A549 (cell line): ENCODE results near the gene CEMIP2. TPM values are rescaled to one million over a fixed set of nuclear protein-coding genes. Genes with fewer than 3 reads are reported as not detected.

ENCODE experiments used
- ATAC-seq, 2 experiments: fragments of 200-7000 bp in 1 of 2; fragments of >200 bp in 1 of 2; cut with Nextera tagmentation in 1 of 2; cut with Tn5 transposase in 1 of 2; 3 replicates each; pipeline versions ENCODE4 v1.8.0 to v1.9.1; 2018 to 2020; ENCODE audit warnings: mild to moderate bottlenecking in 1 of 2, moderate library complexity in 1 of 2
- CTCF ChIA-PET: fragments of 300-600 bp; sonication (Branson Sonifier 250); formaldehyde crosslinking; extraction: SDS; loops from one replicate; lab custom pipeline; 2021; ENCODE audit warnings: antibody characterized with exemption, inconsistent platforms; lab: Yijun Ruan, JAX
- POLR2A ChIA-PET: fragments of 350-600 bp; formaldehyde crosslinking; extraction: SDS; loops from one replicate; lab custom pipeline; 2021; ENCODE audit warnings: antibody characterized with exemption, inconsistent platforms; lab: Yijun Ruan, JAX
- DNase-seq, 2 experiments: peaks; one replicate each; pipeline versions ENCODE4 v3.0.0 to v3.0.0-alpha.2; 2011 to 2016; ENCODE audit warnings: low read depth in 1 of 2, low spot score in 1 of 2
- FAIRE-seq: peaks from 2 replicates; lab custom pipeline; 2011; peaks lifted over from hg19 to GRCh38; lab: Jason Lieb, UNC
- H3K27ac ChIP-seq, 2 experiments: fragments of >200 bp; sonication (Bioruptor Twin); formaldehyde crosslinking; 3 replicates each; pipeline ENCODE4 v1.5.1; 2016 to 2017
- H3K4me1 ChIP-seq: fragments of >200 bp; sonication (Bioruptor Twin); formaldehyde crosslinking; 3 replicates; pipeline ENCODE4 v1.6.1; 2016
- H3K4me2 ChIP-seq: fragments of >200 bp; sonication (Bioruptor Twin); formaldehyde crosslinking; 3 replicates; pipeline ENCODE4 v1.6.1; 2016
- H3K4me3 ChIP-seq: fragments of >200 bp; sonication (Bioruptor Twin); formaldehyde crosslinking; 3 replicates; pipeline ENCODE4 v1.5.1; 2016
- H3K9me3 ChIP-seq: fragments of >200 bp; sonication (Bioruptor Twin); formaldehyde crosslinking; 3 replicates; pipeline ENCODE4 v1.6.1; 2016
- CBX2 ChIP-seq: fragments of 200-600 bp; sonication (generic); IDR thresholded peaks from 2 replicates; pipeline ENCODE4 v1.6.1; 2016; ENCODE audit warnings: low read depth, mild to moderate bottlenecking, borderline replicate concordance
- CEBPB ChIP-seq, 2 experiments: fragments of >200 bp in 1 of 2; sonication (Bioruptor Twin) in 1 of 2; formaldehyde crosslinking in 1 of 2; IDR thresholded peaks; 2 replicates each; pipeline ENCODE4 v1.6.1; 2012 to 2016
- CHD2 ChIP-seq: fragments of 150-350 bp; IDR thresholded peaks from 2 replicates; pipeline ENCODE4 v1.6.1; 2014; ENCODE audit warnings: low read length; ENCODE audit not compliant: partially characterized antibody
- FOSB ChIP-seq: fragments of 250-450 bp; sonication (Bioruptor Pico); IDR thresholded peaks from 2 replicates; pipeline ENCODE4 v1.5.0; 2020; ENCODE audit warnings: mild to moderate bottlenecking, moderate library complexity
- FOSL2 ChIP-seq, 2 experiments: fragments of 450-650 bp in 1 of 2; fragments of >200 bp in 1 of 2; sonication (Bioruptor Twin) in 1 of 2; formaldehyde crosslinking; IDR thresholded peaks; 2 replicates each; pipeline versions ENCODE4 v1.5.0 to v1.6.1; 2016 to 2020; ENCODE audit warnings: mild to moderate bottlenecking in 1 of 2, moderate library complexity in 1 of 2
- FOXS1 ChIP-seq: fragments of 250-450 bp; sonication (Bioruptor Pico); IDR thresholded peaks from 2 replicates; pipeline ENCODE4 v1.5.0; 2020; ENCODE audit warnings: mild to moderate bottlenecking, moderate library complexity
- HDAC2 ChIP-seq: fragments of 200-600 bp; sonication (generic); IDR thresholded peaks from 2 replicates; pipeline ENCODE4 v1.6.1; 2016
- HEYL ChIP-seq: fragments of 250-450 bp; sonication (Bioruptor Pico); IDR thresholded peaks from 2 replicates; pipeline ENCODE4 v1.8.0; 2021; ENCODE audit warnings: mild to moderate bottlenecking, moderate library complexity
- HOXA7 ChIP-seq: fragments of 250-450 bp; sonication (Bioruptor Pico); IDR thresholded peaks from 2 replicates; pipeline ENCODE4 v1.5.0; 2020; ENCODE audit warnings: mild to moderate bottlenecking, moderate library complexity
- HOXB13 ChIP-seq: fragments of 250-450 bp; sonication (Bioruptor Pico); IDR thresholded peaks from 2 replicates; pipeline ENCODE4 v1.5.0; 2020; ENCODE audit warnings: low read depth, mild to moderate bottlenecking, moderate library complexity
- HOXB5 ChIP-seq: fragments of 250-450 bp; sonication (Bioruptor Pico); IDR thresholded peaks from 2 replicates; pipeline ENCODE4 v1.5.0; 2020; ENCODE audit warnings: mild to moderate bottlenecking, moderate library complexity
- KDM1A ChIP-seq: fragments of 200-600 bp; sonication (generic); IDR thresholded peaks from 2 replicates; pipeline ENCODE4 v1.6.1; 2016; ENCODE audit warnings: low read depth, mild to moderate bottlenecking
- KDM5A ChIP-seq: fragments of 200-600 bp; sonication (generic); IDR thresholded peaks from 2 replicates; pipeline ENCODE4 v1.6.1; 2016; ENCODE audit warnings: antibody characterized with exemption, mild to moderate bottlenecking
- MAFK ChIP-seq: fragments of 450-650 bp; IDR thresholded peaks from 2 replicates; pipeline ENCODE4 v1.6.1; 2014; ENCODE audit not compliant: partially characterized antibody
- RAD21 ChIP-seq, 2 experiments: fragments of >200 bp in 1 of 2; sonication (Bioruptor Twin) in 1 of 2; formaldehyde crosslinking in 1 of 2; IDR thresholded peaks in 1 of 2; conservative IDR thresholded peaks in 1 of 2; 2 replicates in 1 of 2; 3 replicates in 1 of 2; pipeline ENCODE4 v1.6.1; 2012 to 2018; ENCODE audit warnings: inconsistent platforms in 1 of 2
- RARB ChIP-seq: fragments of 250-450 bp; sonication (Bioruptor Pico); IDR thresholded peaks from 2 replicates; pipeline ENCODE4 v1.8.0; 2021; ENCODE audit warnings: mild to moderate bottlenecking, moderate library complexity
- RCOR1 ChIP-seq: fragments of 150-350 bp; IDR thresholded peaks from 2 replicates; pipeline ENCODE4 v1.6.1; 2014; ENCODE audit warnings: antibody characterized with exemption, low read length, low read depth
- RNF2 ChIP-seq: fragments of 200-600 bp; sonication (generic); IDR thresholded peaks from 2 replicates; pipeline ENCODE4 v1.6.1; 2016; ENCODE audit warnings: low read depth, mild to moderate bottlenecking, antibody characterized with exemption, moderate library complexity, borderline replicate concordance
- SMC3 ChIP-seq: fragments of >200 bp; sonication (Bioruptor Twin); formaldehyde crosslinking; IDR thresholded peaks from 3 replicates; pipeline ENCODE4 v1.6.1; 2018; ENCODE audit warnings: inconsistent platforms
- TFCP2L1 ChIP-seq: fragments of 250-450 bp; sonication (Bioruptor Pico); IDR thresholded peaks from 2 replicates; pipeline ENCODE4 v1.5.0; 2021; ENCODE audit warnings: mild to moderate bottlenecking
- TP53 ChIP-seq: fragments of 250-450 bp; sonication (Bioruptor Pico); IDR thresholded peaks from 2 replicates; pipeline ENCODE4 v1.5.0; 2021; ENCODE audit warnings: mild to moderate bottlenecking, moderate library complexity
- ZFP36 ChIP-seq: fragments of 450-650 bp; IDR thresholded peaks from 2 replicates; pipeline ENCODE4 v1.6.1; 2014; ENCODE audit warnings: borderline replicate concordance; ENCODE audit not compliant: partially characterized antibody
- WGBS: methylation state at CpG from one replicate; pipeline ENCODE4 v1.1.6; 2017; ENCODE audit errors: missing lambda C conversion rate; 5-methylcytosine and 5-hydroxymethylcytosine counted together
- polyA plus RNA-seq, 4 experiments: library from polyadenylated mRNA; depleted of rRNA in 3 of 4; stranded (reverse); fragments of >200 nt; fragmentation: RNase III in 1 of 4; extraction: RNeasy Plus Mini Kit Qiagen cat#74134 plus additional on column Dnase treatment in 1 of 4; gene quantifications; 2 replicates in 3 of 4; 3 replicates in 1 of 4; pipeline ENCODE4 v1.2.3, GENCODE V29; 2011 to 2017
- TF ChIP-seq, protein P1 (sequence below): fragments of 250-450 bp; sonication (Bioruptor Pico); IDR thresholded peaks from 2 replicates; pipeline ENCODE4 v1.5.0; 2020; ENCODE audit warnings: low read depth, mild to moderate bottlenecking, moderate library complexity
- TF ChIP-seq, protein P2 (sequence below): IDR thresholded peaks from 2 replicates; pipeline ENCODE4 v1.6.1; 2012; ENCODE audit warnings: low read depth, borderline replicate concordance
- TF ChIP-seq, protein P3 (sequence below): fragments of 450-650 bp; IDR thresholded peaks from 2 replicates; pipeline ENCODE4 v1.6.1; 2014; ENCODE audit warnings: antibody characterized with exemption
- TF ChIP-seq, protein P4 (sequence below): fragments of >200 bp; sonication (Bioruptor Twin); formaldehyde crosslinking; IDR thresholded peaks from 3 replicates; pipeline ENCODE4 v1.6.1; 2016
- TF ChIP-seq, protein P5 (sequence below): fragments of 250-450 bp; sonication (Bioruptor Pico); IDR thresholded peaks from 2 replicates; pipeline ENCODE4 v1.5.0; 2021; ENCODE audit warnings: mild to moderate bottlenecking, moderate library complexity, borderline replicate concordance
- TF ChIP-seq, protein P6 (sequence below): fragments of 150-350 bp; IDR thresholded peaks from 2 replicates; pipeline ENCODE4 v1.6.1; 2014; ENCODE audit warnings: low read depth, mild to moderate bottlenecking, low read length

The CEMIP2 gene
- polyA plus RNA-seq, 2 of the 4 experiments (the other 2 are of a cell fraction): 146 to 161 TPM

DNA sequence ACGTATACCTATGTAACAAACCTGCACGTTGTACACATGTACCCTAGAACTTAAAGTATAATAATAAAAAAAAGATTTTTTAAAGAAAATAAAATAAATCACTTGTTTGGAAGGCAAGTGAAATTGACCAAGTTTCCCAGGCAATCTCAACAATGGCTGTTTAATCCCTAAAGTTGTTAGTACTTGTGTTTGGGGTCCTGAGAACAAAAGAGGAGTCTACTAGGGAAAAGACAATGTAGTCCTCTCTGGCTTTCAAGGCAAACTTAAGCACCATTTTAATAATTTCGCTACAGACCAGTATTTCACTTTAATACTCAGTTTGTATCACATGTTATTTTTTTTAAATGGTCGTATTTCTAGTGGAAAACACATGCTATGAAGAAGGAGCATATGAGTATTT, 14.2 kb downstream of the CEMIP2 start:
- Histone ChIP-seq H3K27ac (0 out of 6 replicates have a peak overlapping the region, but pooled peaks of 1 of the 2 experiments have one; percentile 0), H3K4me1 (peaks cover 93% of the 10 kb centered on the region), H3K4me3 (no peak overlapping the region), H3K9me3 (no peaks in the 10 kb centered on the region), H3K4me2 (no peak overlapping the region; the same call in 1 of the 3 replicates)
- ChIA-PET POLR2A (no interaction called here), CTCF (no interaction called here)
- no peak for FAIRE-seq
- no peak for DNase-seq
- TF ChIP-seq TFCP2L1 (no peak), FOSL2 (IDR thresholded peaks at IDR 0.05) (no peak), FOSL2 (CRISPR knock-in tag; IDR thresholded peaks at IDR 0.05) (no peak), CHD2 (no peak), HOXB13 (no peak), SMC3 (no peak), HOXB5 (no peak), RNF2 (no peak), RCOR1 (no peak), TP53 (no peak), FOXS1 (CRISPR knock-in tag) (no peak), CEBPB (IDR thresholded peaks at IDR 0.05) (no peak), FOSB (CRISPR knock-in tag) (no peak), KDM5A (no peak), RAD21 (conservative IDR thresholded peaks at IDR 0.05 in 1 of 2, IDR thresholded peaks at IDR 0.05 in 1 of 2) (no peak), HDAC2 (no peak), KDM1A (no peak)
- TF ChIP-seq, protein P1, sequence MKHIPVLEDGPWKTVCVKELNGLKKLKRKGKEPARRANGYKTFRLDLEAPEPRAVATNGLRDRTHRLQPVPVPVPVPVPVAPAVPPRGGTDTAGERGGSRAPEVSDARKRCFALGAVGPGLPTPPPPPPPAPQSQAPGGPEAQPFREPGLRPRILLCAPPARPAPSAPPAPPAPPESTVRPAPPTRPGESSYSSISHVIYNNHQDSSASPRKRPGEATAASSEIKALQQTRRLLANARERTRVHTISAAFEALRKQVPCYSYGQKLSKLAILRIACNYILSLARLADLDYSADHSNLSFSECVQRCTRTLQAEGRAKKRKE: no peak
- TF ChIP-seq, protein P2, sequence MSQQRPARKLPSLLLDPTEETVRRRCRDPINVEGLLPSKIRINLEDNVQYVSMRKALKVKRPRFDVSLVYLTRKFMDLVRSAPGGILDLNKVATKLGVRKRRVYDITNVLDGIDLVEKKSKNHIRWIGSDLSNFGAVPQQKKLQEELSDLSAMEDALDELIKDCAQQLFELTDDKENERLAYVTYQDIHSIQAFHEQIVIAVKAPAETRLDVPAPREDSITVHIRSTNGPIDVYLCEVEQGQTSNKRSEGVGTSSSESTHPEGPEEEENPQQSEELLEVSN: no peak
- TF ChIP-seq, protein P3, sequence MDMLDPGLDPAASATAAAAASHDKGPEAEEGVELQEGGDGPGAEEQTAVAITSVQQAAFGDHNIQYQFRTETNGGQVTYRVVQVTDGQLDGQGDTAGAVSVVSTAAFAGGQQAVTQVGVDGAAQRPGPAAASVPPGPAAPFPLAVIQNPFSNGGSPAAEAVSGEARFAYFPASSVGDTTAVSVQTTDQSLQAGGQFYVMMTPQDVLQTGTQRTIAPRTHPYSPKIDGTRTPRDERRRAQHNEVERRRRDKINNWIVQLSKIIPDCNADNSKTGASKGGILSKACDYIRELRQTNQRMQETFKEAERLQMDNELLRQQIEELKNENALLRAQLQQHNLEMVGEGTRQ: no peak
- 84% methylated on average over 4 of the region's 4 CpGs for WGBS
- ATAC-seq: no peak

DNA sequence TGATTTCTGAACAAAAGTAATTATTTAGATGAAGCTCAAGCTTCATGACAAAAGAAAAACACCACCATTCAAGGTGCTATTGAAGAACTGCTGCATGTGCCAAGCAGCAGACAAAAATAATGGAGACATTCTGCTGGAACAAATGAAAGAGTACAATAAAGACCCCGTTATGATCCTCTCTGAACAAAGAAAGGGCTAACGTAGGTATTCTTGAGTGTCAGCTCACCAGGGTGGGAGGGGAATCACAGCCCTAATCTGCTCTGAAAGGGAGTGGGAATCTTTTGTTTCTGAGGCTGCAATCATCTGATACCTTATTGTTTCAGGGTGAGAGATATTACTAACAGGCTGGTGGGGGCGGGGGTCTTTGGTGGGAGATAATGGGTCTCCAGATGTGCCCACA, 15.4 kb downstream of the CEMIP2 start:
- ChIA-PET CTCF (interaction anchor here (3.5 kb wide), 1 partner anchor 9 kb away, joined by 10 read pairs; no protein-coding TSS in a partner anchor), POLR2A (no interaction called here)
- TF ChIP-seq HEYL (CRISPR knock-in tag) (no peak), CBX2 (no peak), MAFK (no peak), RARB (CRISPR knock-in tag) (no peak), HOXA7 (CRISPR knock-in tag) (no peak), ZFP36 (no peak)
- TF ChIP-seq, protein P4, sequence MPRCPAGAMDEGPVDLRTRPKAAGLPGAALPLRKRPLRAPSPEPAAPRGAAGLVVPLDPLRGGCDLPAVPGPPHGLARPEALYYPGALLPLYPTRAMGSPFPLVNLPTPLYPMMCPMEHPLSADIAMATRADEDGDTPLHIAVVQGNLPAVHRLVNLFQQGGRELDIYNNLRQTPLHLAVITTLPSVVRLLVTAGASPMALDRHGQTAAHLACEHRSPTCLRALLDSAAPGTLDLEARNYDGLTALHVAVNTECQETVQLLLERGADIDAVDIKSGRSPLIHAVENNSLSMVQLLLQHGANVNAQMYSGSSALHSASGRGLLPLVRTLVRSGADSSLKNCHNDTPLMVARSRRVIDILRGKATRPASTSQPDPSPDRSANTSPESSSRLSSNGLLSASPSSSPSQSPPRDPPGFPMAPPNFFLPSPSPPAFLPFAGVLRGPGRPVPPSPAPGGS: no peak
- TF ChIP-seq, protein P2: no peak
- TF ChIP-seq, protein P5, sequence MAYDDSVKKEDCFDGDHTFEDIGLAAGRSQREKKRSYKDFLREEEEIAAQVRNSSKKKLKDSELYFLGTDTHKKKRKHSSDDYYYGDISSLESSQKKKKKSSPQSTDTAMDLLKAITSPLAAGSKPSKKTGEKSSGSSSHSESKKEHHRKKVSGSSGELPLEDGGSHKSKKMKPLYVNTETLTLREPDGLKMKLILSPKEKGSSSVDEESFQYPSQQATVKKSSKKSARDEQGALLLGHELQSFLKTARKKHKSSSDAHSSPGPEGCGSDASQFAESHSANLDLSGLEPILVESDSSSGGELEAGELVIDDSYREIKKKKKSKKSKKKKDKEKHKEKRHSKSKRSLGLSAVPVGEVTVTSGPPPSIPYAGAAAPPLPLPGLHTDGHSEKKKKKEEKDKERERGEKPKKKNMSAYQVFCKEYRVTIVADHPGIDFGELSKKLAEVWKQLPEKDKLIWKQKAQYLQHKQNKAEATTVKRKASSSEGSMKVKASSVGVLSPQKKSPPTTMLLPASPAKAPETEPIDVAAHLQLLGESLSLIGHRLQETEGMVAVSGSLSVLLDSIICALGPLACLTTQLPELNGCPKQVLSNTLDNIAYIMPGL (CRISPR knock-in tag): no peak
- TF ChIP-seq, protein P6, sequence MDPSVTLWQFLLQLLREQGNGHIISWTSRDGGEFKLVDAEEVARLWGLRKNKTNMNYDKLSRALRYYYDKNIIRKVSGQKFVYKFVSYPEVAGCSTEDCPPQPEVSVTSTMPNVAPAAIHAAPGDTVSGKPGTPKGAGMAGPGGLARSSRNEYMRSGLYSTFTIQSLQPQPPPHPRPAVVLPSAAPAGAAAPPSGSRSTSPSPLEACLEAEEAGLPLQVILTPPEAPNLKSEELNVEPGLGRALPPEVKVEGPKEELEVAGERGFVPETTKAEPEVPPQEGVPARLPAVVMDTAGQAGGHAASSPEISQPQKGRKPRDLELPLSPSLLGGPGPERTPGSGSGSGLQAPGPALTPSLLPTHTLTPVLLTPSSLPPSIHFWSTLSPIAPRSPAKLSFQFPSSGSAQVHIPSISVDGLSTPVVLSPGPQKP: no peak
- Histone ChIP-seq H3K4me2 (no peak overlapping the region), H3K4me3 (no peak overlapping the region), H3K9me3 (no peaks in the 10 kb centered on the region), H3K4me1 (peaks cover 93% of the 10 kb centered on the region), H3K27ac (0 out of 6 replicates have a peak overlapping the region, but pooled peaks of 1 of the 2 experiments have one; percentile 0)
- WGBS: 91% methylated on average over 3 of the region's 3 CpGs
- FAIRE-seq: no peak
- ATAC-seq: no peak
- DNase-seq: no peak
